Thyroid gland (tissue), 4 donors: Measurements from ENCODE around the gene CAMK2G. TPM values are rescaled to one million over a fixed set of nuclear protein-coding genes. Genes with fewer than 3 reads are reported as not detected.
A peak's percentile ranks its signal among the peaks of the same experiment; 100 is the strongest.

Experiments used
- DNase-seq, 2 donors: peaks; one replicate each; pipeline ENCODE4 v3.0.0-alpha.2; 2019
- H3K27ac ChIP-seq, 3 donors: fragments of 200-600 bp; sonication (generic); 1 replicate in 2 of 3; 2 replicates in 1 of 3; pipeline ENCODE4 v1.5.1; 2016 to 2019; ENCODE audit warnings: mild to moderate bottlenecking in 1 of 3, moderate library complexity in 1 of 3
- H3K27me3 ChIP-seq: fragments of 200-600 bp; sonication (generic); one replicate; pipeline ENCODE4 v1.5.1; 2019
- H3K36me3 ChIP-seq, 2 donors: fragments of 200-600 bp; sonication (generic); one replicate each; pipeline ENCODE4 v1.5.1; 2016 to 2019
- H3K4me1 ChIP-seq, 2 donors: fragments of 200-600 bp; sonication (generic); one replicate each; pipeline ENCODE4 v1.5.1; 2017 to 2019
- H3K4me3 ChIP-seq, 3 donors: fragments of 200-600 bp; sonication (generic); replicated peaks in 1 of 3; 1 replicate in 2 of 3; 2 replicates in 1 of 3; pipeline ENCODE4 v1.5.1; 2016; ENCODE audit warnings: mild to moderate bottlenecking in 1 of 3
- H3K9me3 ChIP-seq: fragments of 200-600 bp; sonication (generic); one replicate; pipeline ENCODE4 v1.5.1; 2017
- CTCF ChIP-seq, 6 experiments: fragments of 200-600 bp in 3 of 6; fragments of 450-650 bp in 3 of 6; sonication (generic) in 3 of 6; IDR thresholded peaks; one replicate each; pipeline ENCODE4 v1.5.1; 2016 to 2019; ENCODE audit warnings: antibody characterized with exemption in 6 of 6, mild to moderate bottlenecking in 2 of 6, inconsistent platforms in 1 of 6, moderate library complexity in 1 of 6
- POLR2A ChIP-seq, 2 donors: fragments of 450-650 bp; IDR thresholded peaks; one replicate each; pipeline ENCODE4 v1.6.1; 2017; ENCODE audit warnings: antibody characterized with exemption in 2 of 2, mild to moderate bottlenecking in 2 of 2, moderate library complexity in 1 of 2
- WGBS, 2 donors: methylation state at CpG; one replicate each; pipeline ENCODE4 v1.1.5; 2017; 5-methylcytosine and 5-hydroxymethylcytosine counted together
- intact Hi-C: fragments of 100-400 bp; cut with DNase I; formaldehyde crosslinking; loops from one replicate; pipeline ENCODE4 v1.15.1; 2023
- total RNA-seq, 4 donors: library from RNA; depleted of rRNA; stranded (reverse); fragments of >200 nt; gene quantifications; one replicate each; pipeline ENCODE4 v1.2.3, GENCODE V29; 2016

Gene CAMK2G
- total RNA-seq, 4 donors from 2014 or later = 21.2 to 27.4 (median 22.3) TPM

GRCh38 chr10:73816917-73817729, 57.2 kb downstream of the CAMK2G start:
- Histone ChIP-seq H3K9me3 (no peaks in the 10 kb centered on the region), H3K27ac (peak overlapping the region; percentile 53 to 68 (median 68)), H3K27me3 (no peaks in the 10 kb centered on the region), H3K4me1 (peaks cover 23 to 42% of the 10 kb centered on the region in 2 donors), H3K4me3 (no peak overlapping the region), H3K36me3 (peaks cover 0 to 3% of the 10 kb centered on the region in 2 donors)
- 69 to 74% methylated on average over 10 of the region's 10 CpGs for WGBS, 2 donors
- intact Hi-C loops = loop anchor here (10.0 kb wide), 1 partner anchor 58 kb away; the partner anchor contains the start of gene CAMK2G
- DNase-seq = peak; percentile 93 to 95
- TF ChIP-seq POLR2A (IDR thresholded peaks at IDR 0.05) (no peak), CTCF (IDR thresholded peaks at IDR 0.05) (no peak)

GRCh38 chr10:73815719-73816030, 58.7 kb downstream of the CAMK2G start:
- no peak for TF ChIP-seq CTCF (IDR thresholded peaks at IDR 0.05)
- TF ChIP-seq POLR2A (IDR thresholded peaks at IDR 0.05) = no peak
- H3K36me3 ChIP-seq = peaks cover 0 to 3% of the 10 kb centered on the region in 2 donors
- H3K27me3 ChIP-seq = no peaks in the 10 kb centered on the region
- no peaks in the 10 kb centered on the region for H3K9me3 ChIP-seq
- intact Hi-C loops = loop anchor here (10.0 kb wide), 1 partner anchor 59 kb away; the partner anchor contains the start of gene CAMK2G
- peak overlapping the region in 1 of 3 donors; percentile 29 for H3K27ac ChIP-seq
- DNase-seq = no peak
- peaks cover 24 to 43% of the 10 kb centered on the region in 2 donors for H3K4me1 ChIP-seq
- no peak overlapping the region for H3K4me3 ChIP-seq

DNA sequence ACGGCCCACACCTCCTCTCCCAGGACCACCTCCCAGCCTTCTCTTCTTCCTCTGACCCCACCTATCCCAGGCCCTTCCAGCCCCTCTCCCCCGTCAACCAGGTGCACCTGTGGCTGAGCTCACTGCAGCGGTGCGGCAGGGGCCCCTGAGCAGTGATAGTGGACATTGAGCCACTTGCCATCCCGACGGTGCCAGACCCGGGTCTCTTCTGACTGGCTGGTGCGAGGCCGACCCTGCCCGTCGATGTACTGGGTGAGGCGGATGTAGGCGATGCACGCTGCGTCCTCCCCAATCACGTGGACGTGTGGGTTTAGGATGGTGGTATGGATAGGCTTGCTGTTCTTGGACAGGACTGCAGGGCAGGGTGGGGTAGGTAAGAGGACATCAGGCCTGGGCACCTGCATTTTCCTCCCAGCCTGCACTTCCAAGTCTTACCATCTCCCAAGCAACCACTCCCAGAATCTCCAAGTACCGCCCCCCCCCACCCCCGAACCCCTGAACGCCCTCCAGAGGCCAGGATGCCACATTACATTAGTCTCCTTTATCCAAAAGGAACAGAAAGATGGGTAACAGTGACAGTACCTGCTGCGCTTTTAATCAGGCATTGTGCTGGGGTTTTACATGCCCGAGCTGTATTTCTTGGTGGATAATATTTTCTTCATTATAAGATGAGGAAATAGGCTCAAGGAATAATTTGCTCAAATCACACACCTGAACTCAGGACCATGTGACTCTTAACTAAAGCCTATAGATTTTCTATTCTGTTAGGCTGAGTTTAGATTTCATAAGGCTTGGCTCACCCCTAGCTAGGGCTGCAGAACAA, 59.2 kb downstream of the CAMK2G start:
- WGBS, 2 donors = 83 to 85% methylated on average over 22 of the region's 22 CpGs
- TF ChIP-seq CTCF (IDR thresholded peaks at IDR 0.05) = peak in 1 of 6 experiments; percentile 9
- no peak for TF ChIP-seq POLR2A (IDR thresholded peaks at IDR 0.05)
- Histone ChIP-seq H3K36me3 (peaks cover 0 to 3% of the 10 kb centered on the region in 2 donors), H3K27ac (peak overlapping the region in 1 of 3 donors; percentile 29), H3K27me3 (no peaks in the 10 kb centered on the region), H3K9me3 (no peaks in the 10 kb centered on the region), H3K4me3 (no peak overlapping the region), H3K4me1 (peaks cover 28 to 48% of the 10 kb centered on the region in 2 donors)
- intact Hi-C loops = loop anchor here (10.0 kb wide), 1 partner anchor 60 kb away; the partner anchor contains the start of gene CAMK2G
- no peak for DNase-seq

GRCh38 chr10:73814276-73814895, 60.0 kb downstream of the CAMK2G start:
- Histone ChIP-seq H3K4me1 (peaks cover 22 to 48% of the 10 kb centered on the region in 2 donors), H3K27ac (no peak overlapping the region)

More at GRCh38 chr10:73814276-73814895, 60.0 kb downstream of the CAMK2G start:
- peaks cover 0 to 3% of the 10 kb centered on the region in 2 donors for H3K36me3 ChIP-seq
- intact Hi-C loops = loop anchor here (10.0 kb wide), 1 partner anchor 60 kb away; the partner anchor contains the start of gene CAMK2G
- 90 to 93% methylated on average over 13 of the region's 13 CpGs for WGBS, 2 donors
- H3K9me3 ChIP-seq = no peaks in the 10 kb centered on the region
- H3K27me3 ChIP-seq = no peaks in the 10 kb centered on the region
- no peak for DNase-seq
- no peak for TF ChIP-seq POLR2A (IDR thresholded peaks at IDR 0.05)
- no peak for TF ChIP-seq CTCF (IDR thresholded peaks at IDR 0.05)
- H3K4me3 ChIP-seq = no peak overlapping the region
